H9 (cell line): ENCODE measurements around the gene CFI. TPM values are rescaled to one million over a fixed set of nuclear protein-coding genes. Genes with fewer than 3 reads are reported as not detected.

Experiments
- DNase-seq: peaks from one replicate; pipeline ENCODE4 v3.0.0-alpha.2; 2017
- H2AFZ ChIP-seq: one replicate; pipeline ENCODE4 v1.6.1; 2013; ENCODE audit warnings: mild to moderate bottlenecking, low read length, control low read depth, moderate library complexity
- H2AK5ac ChIP-seq: 2 replicates; pipeline ENCODE4 v1.6.1; 2013; ENCODE audit warnings: low read length, control low read depth, mixed read lengths; ENCODE audit not compliant: insufficient read length
- H2BK120ac ChIP-seq: one replicate; pipeline ENCODE4 v1.6.1; 2013; ENCODE audit warnings: low read depth, mild to moderate bottlenecking, low read length, control low read depth, inconsistent platforms; ENCODE audit not compliant: poor library complexity, severe bottlenecking
- H2BK12ac ChIP-seq: 2 replicates; pipeline ENCODE4 v1.6.1; 2013; ENCODE audit warnings: low read length, control low read depth, mixed read lengths, low read depth; ENCODE audit not compliant: insufficient read length
- H2BK15ac ChIP-seq: 2 replicates; pipeline ENCODE4 v1.6.1; 2013; ENCODE audit warnings: low read depth, low read length, control low read depth
- H2BK20ac ChIP-seq: one replicate; pipeline ENCODE4 v1.6.1; 2013; ENCODE audit warnings: low read depth, mild to moderate bottlenecking, low read length, control low read depth, inconsistent platforms; ENCODE audit not compliant: poor library complexity, severe bottlenecking
- H2BK5ac ChIP-seq: 2 replicates; pipeline ENCODE4 v1.6.1; 2013; ENCODE audit warnings: low read length, control low read depth, mixed read lengths; ENCODE audit not compliant: insufficient read length
- H3K14ac ChIP-seq: 2 replicates; pipeline ENCODE4 v1.6.1; 2013; ENCODE audit warnings: low read length, control low read depth; ENCODE audit not compliant: insufficient read depth
- H3K18ac ChIP-seq: 2 replicates; pipeline ENCODE4 v1.6.1; 2013; ENCODE audit warnings: low read depth, mild to moderate bottlenecking, mixed read lengths, low read length, control low read depth; ENCODE audit not compliant: insufficient read length
- H3K23ac ChIP-seq: 2 replicates; pipeline ENCODE4 v1.6.1; 2013; ENCODE audit warnings: low read length, control low read depth, mixed read lengths, low read depth; ENCODE audit not compliant: insufficient read length
- H3K23me2 ChIP-seq: 2 replicates; pipeline ENCODE4 v1.6.1; 2013; ENCODE audit warnings: low read depth, mild to moderate bottlenecking, mixed read lengths, low read length, control low read depth; ENCODE audit not compliant: insufficient read length, poor library complexity, severe bottlenecking
- H3K27ac ChIP-seq: 2 replicates; pipeline ENCODE4 v1.5.1; 2013; ENCODE audit warnings: low read length, control low read depth, mixed read lengths, low read depth; ENCODE audit not compliant: insufficient read length
- H3K27me3 ChIP-seq: 2 replicates; pipeline ENCODE4 v1.6.1; 2013; ENCODE audit warnings: low read length, control low read depth, inconsistent platforms; ENCODE audit not compliant: insufficient read depth
- H3K4ac ChIP-seq: 2 replicates; pipeline ENCODE4 v1.6.1; 2013; ENCODE audit warnings: low read depth, mild to moderate bottlenecking, control low read depth, inconsistent platforms, low read length, moderate library complexity
- H3K4me1 ChIP-seq: 2 replicates; pipeline ENCODE4 v1.6.1; 2013; ENCODE audit warnings: low read length, control low read depth, inconsistent platforms; ENCODE audit not compliant: insufficient read depth
- H3K4me2 ChIP-seq: 2 replicates; pipeline ENCODE4 v1.6.1; 2013; ENCODE audit warnings: low read length, control low read depth, mixed read lengths; ENCODE audit not compliant: insufficient read length, insufficient read depth
- H3K56ac ChIP-seq: 2 replicates; pipeline ENCODE4 v1.6.1; 2013; ENCODE audit warnings: low read depth, mild to moderate bottlenecking, mixed read lengths, low read length, control low read depth; ENCODE audit not compliant: insufficient read length
- H3K79me1 ChIP-seq: 2 replicates; pipeline ENCODE4 v1.6.1; 2013; ENCODE audit warnings: low read depth, mild to moderate bottlenecking, moderate library complexity, low read length, control low read depth, inconsistent platforms; ENCODE audit not compliant: insufficient read depth, poor library complexity, severe bottlenecking
- H3K79me2 ChIP-seq: 2 replicates; pipeline ENCODE4 v1.6.1; 2013; ENCODE audit warnings: low read length, control low read depth, inconsistent platforms; ENCODE audit not compliant: insufficient read depth
- H3K9ac ChIP-seq: 2 replicates; pipeline ENCODE4 v1.6.1; 2013; ENCODE audit warnings: low read length, control low read depth, mixed read lengths; ENCODE audit not compliant: insufficient read length; ENCODE audit errors: extremely low read depth
- H3K9me3 ChIP-seq: one replicate; pipeline ENCODE4 v1.6.1; 2013; ENCODE audit warnings: low read depth, low read length, inconsistent platforms; ENCODE audit not compliant: control insufficient read depth
- H3T11ph ChIP-seq: one replicate; pipeline ENCODE4 v1.6.1; 2013; ENCODE audit warnings: mild to moderate bottlenecking, low read length, control low read depth, inconsistent platforms
- H4K20me1 ChIP-seq: one replicate; pipeline ENCODE4 v1.6.1; 2013; ENCODE audit not compliant: control insufficient read depth, insufficient read length, insufficient read depth
- H4K5ac ChIP-seq: 2 replicates; pipeline ENCODE4 v1.6.1; 2013; ENCODE audit warnings: low read depth, mild to moderate bottlenecking, mixed read lengths, low read length, control low read depth; ENCODE audit not compliant: insufficient read length
- H4K8ac ChIP-seq: replicated peaks from 2 replicates; pipeline ENCODE4 v1.6.1; 2013; ENCODE audit warnings: low read length, control low read depth, mixed read lengths, low read depth; ENCODE audit not compliant: insufficient read length
- H4K91ac ChIP-seq: 2 replicates; pipeline ENCODE4 v1.6.1; 2013; ENCODE audit warnings: low read depth, mild to moderate bottlenecking, moderate library complexity, mixed read lengths, low read length, control low read depth; ENCODE audit not compliant: insufficient read length
- H3K27ac Mint-ChIP-seq, 3 experiments: 2 replicates in 2 of 3; 3 replicates in 1 of 3; pipeline ENCODE4 v1.8.0; 2020 to 2021; ENCODE audit warnings: mixed read lengths in 3 of 3, mild to moderate bottlenecking in 1 of 3, moderate library complexity in 1 of 3
- H3K27me3 Mint-ChIP-seq: 2 replicates; pipeline ENCODE4 v1.8.0; 2021; ENCODE audit warnings: low read depth, mild to moderate bottlenecking, moderate library complexity, mixed read lengths
- H3K36me3 Mint-ChIP-seq, 3 experiments: 2 replicates in 2 of 3; 3 replicates in 1 of 3; pipeline ENCODE4 v1.8.0; 2020 to 2021; ENCODE audit warnings: low read depth in 3 of 3, mixed read lengths in 3 of 3; ENCODE audit not compliant: insufficient read depth in 1 of 3
- H3K4me1 Mint-ChIP-seq, 2 experiments: 2 replicates each; pipeline ENCODE4 v1.8.0; 2020; ENCODE audit warnings: mixed read lengths in 2 of 2
- H3K4me3 Mint-ChIP-seq, 2 experiments: 2 replicates in 1 of 2; 3 replicates in 1 of 2; pipeline ENCODE4 v1.8.0; 2020 to 2021; ENCODE audit warnings: mild to moderate bottlenecking in 2 of 2, mixed read lengths in 2 of 2, moderate library complexity in 1 of 2
- H3K9me3 Mint-ChIP-seq, 2 experiments: 2 replicates in 1 of 2; 3 replicates in 1 of 2; pipeline ENCODE4 v1.8.0; 2020; ENCODE audit warnings: mild to moderate bottlenecking in 2 of 2, mixed read lengths in 2 of 2, moderate library complexity in 1 of 2
- CTCF ChIP-seq: fragments of 200-600 bp; sonication (generic); conservative IDR thresholded peaks from 3 replicates; pipeline ENCODE4 v1.8.0; 2021; ENCODE audit warnings: antibody characterized with exemption, mild to moderate bottlenecking
- WGBS: extraction: QIAGEN DNeasy Blood & Tissue Kit; methylation state at CpG from one replicate; pipeline ENCODE4 v1.1.7; 2013; ENCODE audit warnings: missing lambda C conversion rate, low lambda C conversion rate, mixed read lengths; ENCODE audit not compliant: insufficient read length; ENCODE audit errors: extremely low coverage; 5-methylcytosine and 5-hydroxymethylcytosine counted together
- total RNA-seq: library from RNA; stranded (reverse); gene quantifications from 2 replicates; pipeline ENCODE4 v1.2.1, GENCODE V29; 2021

Gene CFI
- total RNA-seq, 1 experiment from 2014 or later, result not detected

- no peak overlapping the region; the same call in 1 of the 2 replicates for H3K14ac ChIP-seq
- H2BK5ac ChIP-seq, result no peak overlapping the region
- H2BK12ac ChIP-seq, result no peak overlapping the region
- no peak overlapping the region for H2BK15ac ChIP-seq
- Mint-ChIP-seq H3K27me3 (no peaks in the 10 kb centered on the region), H3K36me3 (peaks cover 0 to 2% (median 2%) of the 10 kb centered on the region in 3 experiments; a peak in 2 of 7 replicates), H3K4me3 (no peak overlapping the region; a peak in 2 of 5 replicates), H3K27ac (peak overlapping the region; percentile 3 to 86 (median 37); a peak in 6 of 7 replicates), H3K4me1 (peaks cover 14 to 24% of the 10 kb centered on the region in 2 experiments), H3K9me3 (peaks cover 0 to 2% of the 10 kb centered on the region in 2 experiments; a peak in 1 of 5 replicates)
- H3K27ac ChIP-seq, result no peak overlapping the region
- H3K9me3 ChIP-seq, result no peaks in the 10 kb centered on the region
- H3K23ac ChIP-seq, result no peak overlapping the region
- H2AFZ ChIP-seq, result no peak overlapping the region
- no peak overlapping the region for H3K4ac ChIP-seq
- H4K91ac ChIP-seq, result no peak overlapping the region
- peaks cover 5% of the 10 kb centered on the region for H3K23me2 ChIP-seq
- H4K8ac ChIP-seq, result no peak overlapping the region
- no peak overlapping the region for H2BK120ac ChIP-seq
- no peaks in the 10 kb centered on the region for H4K20me1 ChIP-seq
- peak overlapping the region; percentile 6 for H3K4me2 ChIP-seq
- no peak for TF ChIP-seq CTCF
- peaks cover 1% of the 10 kb centered on the region; the same call in 1 of the 2 replicates for H3K79me2 ChIP-seq
- no peak overlapping the region for H4K5ac ChIP-seq
- peaks cover 2% of the 10 kb centered on the region; the same call in 1 of the 2 replicates for H3K4me1 ChIP-seq
- no peak overlapping the region for H3K56ac ChIP-seq
- no peak for DNase-seq
- H3T11ph ChIP-seq, result peak overlapping the region; percentile 63
- no peak overlapping the region for H2BK20ac ChIP-seq
- no peaks in the 10 kb centered on the region for H3K27me3 ChIP-seq
- H3K79me1 ChIP-seq, result no peaks in the 10 kb centered on the region
- no peak overlapping the region for H3K9ac ChIP-seq
- no CpG with 5 or more reads among the region's 11 CpGs for WGBS
- H3K18ac ChIP-seq, result peak overlapping the region; percentile 58
- no peak overlapping the region for H2AK5ac ChIP-seq
These were observed 9.0 kb upstream of the CFI start for GRCh38 chr4:109810552-109811387.
